Endothelial cell (in vitro differentiated cells): ENCODE data around the gene CTRL. TPM values are rescaled to one million over a fixed set of nuclear protein-coding genes. Genes with fewer than 3 reads are reported as not detected.

Experiments used
- DNase-seq: peaks from one replicate; pipeline ENCODE4 v3.0.0; 2021; ENCODE audit warnings: low spot score
- H3K27ac Mint-ChIP-seq: one replicate; pipeline ENCODE4 v1.8.0; 2021; ENCODE audit warnings: mixed read lengths, inconsistent platforms; ENCODE audit not compliant: unreplicated experiment
- H3K27me3 Mint-ChIP-seq: one replicate; pipeline ENCODE4 v1.8.0; 2021; ENCODE audit warnings: mild to moderate bottlenecking, moderate library complexity, mixed read lengths, inconsistent platforms; ENCODE audit not compliant: unreplicated experiment
- H3K36me3 Mint-ChIP-seq: one replicate; pipeline ENCODE4 v1.8.0; 2021; ENCODE audit warnings: mild to moderate bottlenecking, low read depth, mixed read lengths, inconsistent platforms; ENCODE audit not compliant: unreplicated experiment
- H3K4me1 Mint-ChIP-seq: one replicate; pipeline ENCODE4 v1.8.0; 2021; ENCODE audit warnings: mild to moderate bottlenecking, mixed read lengths, inconsistent platforms; ENCODE audit not compliant: unreplicated experiment
- H3K4me3 Mint-ChIP-seq: one replicate; pipeline ENCODE4 v1.8.0; 2021; ENCODE audit warnings: mild to moderate bottlenecking, mixed read lengths, inconsistent platforms; ENCODE audit not compliant: unreplicated experiment
- H3K9me3 Mint-ChIP-seq: one replicate; pipeline ENCODE4 v1.8.0; 2021; ENCODE audit warnings: mixed read lengths, inconsistent platforms; ENCODE audit not compliant: unreplicated experiment
- total RNA-seq: library from RNA; stranded (reverse); fragmentation: NEBNext Ultra II Directional; extraction: Animal tissue kit (Norgen Biotek cat#: 25700); gene quantifications from one replicate; pipeline ENCODE4 v1.2.1, GENCODE V29; 2021; ENCODE audit not compliant: unreplicated experiment
- TF ChIP-seq, protein P1 (sequence below): fragments of 200-600 bp; sonication (generic); IDR thresholded peaks from one replicate; pipeline ENCODE4 v1.5.0; 2021; ENCODE audit warnings: antibody characterized with exemption; ENCODE audit not compliant: unreplicated experiment

CTRL gene
- total RNA-seq, 1 donor from 2014 or later: 0.56 TPM

DNA sequence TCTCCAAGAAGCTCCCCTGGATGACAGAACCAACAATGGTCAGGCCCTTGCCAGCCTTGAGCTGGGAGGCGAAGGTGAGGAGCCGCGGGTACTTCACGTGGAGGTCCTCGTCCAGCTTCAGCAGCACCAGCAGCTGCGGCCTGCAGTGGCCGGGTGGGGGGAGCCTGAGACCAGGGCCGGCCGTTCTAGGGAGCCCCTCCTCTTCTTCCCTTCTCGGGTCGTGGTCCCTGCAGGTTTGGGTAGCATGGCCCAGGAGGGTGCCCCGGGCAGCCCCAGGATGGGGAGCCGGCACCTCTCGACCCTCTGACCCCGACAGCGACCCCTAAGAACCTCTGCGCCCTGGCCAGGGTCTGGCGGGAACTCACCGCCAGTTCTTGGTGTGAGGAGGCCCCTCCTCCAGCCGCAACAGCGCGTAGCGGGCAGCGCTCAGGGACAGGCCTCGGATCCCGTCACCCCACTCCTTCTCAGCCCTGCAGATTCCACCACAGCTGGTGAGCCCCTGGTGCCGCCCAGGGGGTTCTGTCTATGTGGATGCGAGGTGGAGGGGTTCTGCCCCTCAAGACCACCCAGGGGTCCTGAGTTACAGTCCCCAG is 15.4 kb upstream of the CTRL start:
- H3K9me3 Mint-ChIP-seq: no peaks in the 10 kb centered on the region
- TF ChIP-seq, protein P1, sequence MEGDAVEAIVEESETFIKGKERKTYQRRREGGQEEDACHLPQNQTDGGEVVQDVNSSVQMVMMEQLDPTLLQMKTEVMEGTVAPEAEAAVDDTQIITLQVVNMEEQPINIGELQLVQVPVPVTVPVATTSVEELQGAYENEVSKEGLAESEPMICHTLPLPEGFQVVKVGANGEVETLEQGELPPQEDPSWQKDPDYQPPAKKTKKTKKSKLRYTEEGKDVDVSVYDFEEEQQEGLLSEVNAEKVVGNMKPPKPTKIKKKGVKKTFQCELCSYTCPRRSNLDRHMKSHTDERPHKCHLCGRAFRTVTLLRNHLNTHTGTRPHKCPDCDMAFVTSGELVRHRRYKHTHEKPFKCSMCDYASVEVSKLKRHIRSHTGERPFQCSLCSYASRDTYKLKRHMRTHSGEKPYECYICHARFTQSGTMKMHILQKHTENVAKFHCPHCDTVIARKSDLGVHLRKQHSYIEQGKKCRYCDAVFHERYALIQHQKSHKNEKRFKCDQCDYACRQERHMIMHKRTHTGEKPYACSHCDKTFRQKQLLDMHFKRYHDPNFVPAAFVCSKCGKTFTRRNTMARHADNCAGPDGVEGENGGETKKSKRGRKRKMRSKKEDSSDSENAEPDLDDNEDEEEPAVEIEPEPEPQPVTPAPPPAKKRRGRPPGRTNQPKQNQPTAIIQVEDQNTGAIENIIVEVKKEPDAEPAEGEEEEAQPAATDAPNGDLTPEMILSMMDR: no peak
- H3K36me3 Mint-ChIP-seq: peaks cover 7% of the 10 kb centered on the region
- H3K27me3 Mint-ChIP-seq: peaks cover 6% of the 10 kb centered on the region
- H3K4me3 Mint-ChIP-seq: no peak overlapping the region
- H3K27ac Mint-ChIP-seq: no peak overlapping the region
- H3K4me1 Mint-ChIP-seq: no peaks in the 10 kb centered on the region
- no peak for DNase-seq

DNA sequence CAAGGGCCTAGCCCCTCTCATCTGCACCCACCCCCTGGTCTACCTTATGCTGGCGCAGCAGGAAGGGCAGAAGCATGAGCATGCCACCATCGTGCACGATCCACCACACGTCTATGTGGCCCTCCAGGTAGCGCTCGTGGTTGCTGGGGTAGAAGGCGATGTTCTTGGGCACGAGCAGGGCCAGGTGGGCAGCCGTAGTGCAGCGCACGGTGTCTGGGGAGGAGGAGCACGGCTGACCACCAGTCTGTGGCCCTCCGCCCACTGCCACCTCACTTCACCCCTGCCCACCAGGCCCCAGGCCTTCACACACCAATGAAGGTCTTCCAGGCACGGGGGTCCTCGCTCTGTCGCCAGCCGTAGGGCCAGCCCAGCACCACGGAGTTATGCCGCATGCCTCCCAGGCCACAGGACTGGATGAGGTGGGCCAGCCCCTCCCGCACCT is 14.5 kb upstream of the CTRL start:
- peaks cover 6% of the 10 kb centered on the region for H3K27me3 Mint-ChIP-seq
- H3K4me1 Mint-ChIP-seq: no peaks in the 10 kb centered on the region
- no peaks in the 10 kb centered on the region for H3K9me3 Mint-ChIP-seq
- peaks cover 4% of the 10 kb centered on the region for H3K36me3 Mint-ChIP-seq
- no peak overlapping the region for H3K4me3 Mint-ChIP-seq
- H3K27ac Mint-ChIP-seq: no peak overlapping the region
- TF ChIP-seq, protein P1: no peak
- DNase-seq: no peak

DNA sequence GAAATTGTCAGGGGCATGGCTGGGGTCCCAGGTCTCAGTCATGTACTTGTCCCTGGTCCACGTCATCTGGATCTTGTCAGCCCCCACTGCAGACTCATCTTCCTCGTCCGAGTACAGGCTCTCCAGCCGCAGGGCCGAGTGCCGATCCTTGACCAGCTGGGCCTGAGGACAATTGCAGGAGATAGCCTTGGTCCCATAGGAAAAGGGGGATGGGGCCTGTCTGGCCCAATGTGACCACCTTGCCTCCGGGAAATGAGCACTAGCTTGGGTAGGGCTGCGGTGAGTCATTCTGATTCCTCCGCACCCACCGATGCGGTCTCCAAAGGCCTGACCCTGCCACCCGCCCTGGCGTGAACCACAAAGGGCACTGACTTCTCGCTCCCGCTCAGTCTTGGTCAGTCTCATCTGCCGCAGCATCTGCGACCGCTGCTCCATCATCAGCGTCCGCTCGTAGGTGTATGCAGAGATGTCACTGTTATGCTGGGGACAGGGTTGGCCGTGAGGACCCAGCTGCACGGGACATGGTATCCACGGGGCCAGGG is 13.8 kb upstream of the CTRL start:
- peaks cover 4% of the 10 kb centered on the region for H3K36me3 Mint-ChIP-seq
- no peaks in the 10 kb centered on the region for H3K4me1 Mint-ChIP-seq
- H3K27me3 Mint-ChIP-seq: peaks cover 4% of the 10 kb centered on the region
- H3K4me3 Mint-ChIP-seq: no peak overlapping the region
- TF ChIP-seq, protein P1: no peak
- H3K9me3 Mint-ChIP-seq: no peaks in the 10 kb centered on the region
- no peak for DNase-seq
- H3K27ac Mint-ChIP-seq: no peak overlapping the region

DNA sequence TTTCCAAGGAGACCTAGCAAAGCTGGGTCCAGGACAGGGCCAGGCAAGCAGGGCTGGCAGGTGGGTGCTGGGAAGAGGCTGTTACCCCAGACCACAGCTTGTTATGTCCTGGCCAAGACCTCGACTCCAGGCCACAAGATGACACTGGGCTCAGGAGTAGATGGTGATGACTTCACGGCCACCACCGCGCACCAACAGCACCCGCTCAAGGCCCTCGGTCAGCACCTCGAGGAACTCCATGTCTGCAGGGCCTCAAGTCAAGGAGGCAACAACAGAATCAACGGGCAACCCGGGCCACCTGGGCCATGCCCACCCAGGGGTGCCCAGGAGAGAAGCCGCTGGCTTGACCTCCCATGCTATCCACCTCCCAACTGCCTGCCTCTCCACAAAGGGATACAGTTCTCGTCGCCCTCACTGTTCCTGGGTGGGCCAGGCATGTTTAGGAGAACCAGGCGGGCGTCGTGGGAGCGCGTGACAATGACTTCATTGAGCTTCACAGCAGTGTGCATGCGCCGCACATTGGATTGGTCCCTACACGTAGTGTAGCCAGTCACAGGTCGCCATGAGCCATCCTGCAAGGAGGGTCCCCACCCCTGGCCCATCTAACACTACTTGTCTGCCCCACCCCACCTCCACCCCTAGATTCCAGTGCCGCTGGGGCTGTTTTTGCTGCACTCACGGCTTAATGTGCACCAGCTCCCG is 13.2 kb upstream of the CTRL start:
- Mint-ChIP-seq H3K4me3 (no peak overlapping the region), H3K9me3 (no peaks in the 10 kb centered on the region), H3K27ac (no peak overlapping the region), H3K4me1 (no peaks in the 10 kb centered on the region), H3K36me3 (peaks cover 4% of the 10 kb centered on the region), H3K27me3 (peaks cover 4% of the 10 kb centered on the region)
- DNase-seq: no peak
- TF ChIP-seq, protein P1: no peak
